Epithelial cell of proximal tubule (primary cell): ENCODE results near the gene KLRC3. TPM values are rescaled to one million over a fixed set of nuclear protein-coding genes. Genes with fewer than 3 reads are reported as not detected.
"Not testable (repeated sequence)": the region's sequence is repeated elsewhere in the genome, so short reads cannot be mapped to it uniquely, and the experiment has no call there.

ENCODE experiments used
- DNase-seq: peaks from one replicate; pipeline ENCODE4 v3.0.0-alpha.2; 2011; ENCODE audit warnings: low read depth
- H3K4me3 ChIP-seq: 2 replicates; pipeline ENCODE4 v1.5.1; 2011; ENCODE audit warnings: low read depth, mild to moderate bottlenecking, low read length
- CTCF ChIP-seq: conservative IDR thresholded peaks from 2 replicates; pipeline ENCODE4 v1.5.1; 2012; ENCODE audit warnings: low read depth, mild to moderate bottlenecking, low read length
- total RNA-seq: library from RNA; depleted of rRNA; stranded (reverse); fragments of >200 nt; gene quantifications from 2 replicates; pipeline ENCODE4 v1.2.3, GENCODE V29; 2015

The KLRC3 gene
- not detected in 2 replicates for total RNA-seq

DNA sequence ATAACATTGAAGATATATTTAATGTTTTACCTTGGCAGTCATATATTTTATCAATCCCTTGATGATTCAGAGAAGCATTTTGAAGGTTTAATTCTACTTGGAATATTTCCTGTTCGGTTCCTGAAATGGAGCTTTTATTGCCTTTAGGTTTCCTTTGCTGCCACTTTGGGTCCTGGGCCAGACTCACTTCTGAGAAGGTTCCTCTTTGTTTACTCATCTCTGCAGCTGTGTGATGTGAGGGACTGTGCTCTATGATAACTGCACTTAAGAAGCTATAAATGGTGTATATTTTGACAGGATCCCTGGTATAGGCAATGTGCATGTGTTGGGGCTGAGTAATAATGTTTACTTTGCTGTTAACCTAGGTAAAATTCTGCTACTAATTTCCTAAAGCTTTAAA, at the start of gene KLRC3:
TSS of gene KLRC3 (minus strand) at position 262 of the 400 bp plus-strand sequence. CDS start at position 217, 45 bp downstream.
- not testable (repeated sequence) for H3K4me3 ChIP-seq, DNase-seq

DNA sequence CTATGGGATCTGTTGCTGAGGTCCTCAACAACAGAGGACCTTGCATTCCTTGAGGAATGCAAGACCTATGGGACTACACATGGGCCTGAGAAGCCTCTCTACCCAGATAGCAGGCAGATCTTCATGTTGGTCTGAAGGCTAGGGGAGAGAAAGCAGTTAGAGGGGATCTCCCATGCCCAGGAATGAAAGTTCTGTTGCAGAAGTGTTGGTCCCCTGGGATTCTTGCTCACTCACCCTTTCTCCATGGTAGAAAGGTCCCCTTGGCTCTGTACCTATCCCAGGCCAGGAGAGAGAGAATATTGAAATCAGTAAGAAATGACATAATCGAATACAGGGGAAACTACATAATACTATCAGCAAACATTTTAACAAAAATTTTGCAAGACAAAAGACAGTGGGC, 49.3 kb upstream of the KLRC3 start:
- TF ChIP-seq CTCF, result no peak
- no peak overlapping the region for H3K4me3 ChIP-seq
- DNase-seq, result no peak

DNA sequence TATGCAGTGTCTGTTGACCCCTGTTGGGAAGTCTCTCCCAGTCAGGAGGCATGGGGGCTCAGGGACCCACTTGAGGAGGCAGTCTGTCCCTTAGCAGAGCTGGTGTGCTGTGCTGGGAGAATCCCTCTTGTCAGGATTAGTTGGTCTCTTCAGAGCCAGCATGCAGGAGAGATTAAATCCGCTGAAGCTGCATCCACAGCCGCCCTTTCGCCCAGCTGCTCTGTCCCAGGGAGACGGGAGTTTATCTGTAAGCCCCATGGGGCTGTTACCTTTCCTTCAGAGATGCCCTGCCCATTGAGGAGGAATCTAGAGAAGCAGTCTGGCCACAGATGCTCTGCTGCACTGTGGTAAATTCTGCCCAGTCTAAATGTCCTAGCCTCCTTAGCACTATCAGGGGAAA, 45.9 kb upstream of the KLRC3 start:
- H3K4me3 ChIP-seq, result no peak overlapping the region
- no peak for DNase-seq
- no peak for TF ChIP-seq CTCF

DNA sequence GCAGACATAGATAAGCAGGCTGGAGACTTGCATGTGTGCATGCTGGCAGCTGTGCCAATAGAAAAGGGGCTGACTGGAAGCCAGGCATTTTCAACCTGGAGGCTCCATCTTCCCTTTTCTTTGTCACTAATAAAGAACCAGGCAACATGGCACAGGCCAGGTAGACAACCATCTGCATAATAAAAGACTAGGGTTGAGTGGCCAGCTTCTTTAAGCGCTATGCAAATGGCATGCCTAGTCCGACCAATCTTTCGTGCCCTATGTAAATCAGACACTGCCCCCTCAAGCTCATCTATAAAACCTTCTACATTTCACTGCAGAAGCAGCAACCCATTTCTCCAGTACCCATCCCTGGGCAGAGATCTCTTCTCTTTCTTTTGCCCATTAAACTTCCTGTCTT, 37.4 kb upstream of the KLRC3 start:
- H3K4me3 ChIP-seq, result no peak overlapping the region
- DNase-seq, result no peak
- TF ChIP-seq CTCF, result no peak

- no peak for TF ChIP-seq CTCF
- DNase-seq, result no peak
- H3K4me3 ChIP-seq, result no peak overlapping the region
These were observed 36.5 kb upstream of the KLRC3 start for GRCh38 chr12:10456856-10457255.

GRCh38 chr12:10455766-10456165, 35.4 kb upstream of the KLRC3 start:
- no peak for DNase-seq
- no peak overlapping the region for H3K4me3 ChIP-seq
- no peak for TF ChIP-seq CTCF

GRCh38 chr12:10454531-10454930, 34.1 kb upstream of the KLRC3 start:
- TF ChIP-seq CTCF, result no peak
- H3K4me3 ChIP-seq, result no peak overlapping the region
- peak; percentile 61 for DNase-seq

DNA sequence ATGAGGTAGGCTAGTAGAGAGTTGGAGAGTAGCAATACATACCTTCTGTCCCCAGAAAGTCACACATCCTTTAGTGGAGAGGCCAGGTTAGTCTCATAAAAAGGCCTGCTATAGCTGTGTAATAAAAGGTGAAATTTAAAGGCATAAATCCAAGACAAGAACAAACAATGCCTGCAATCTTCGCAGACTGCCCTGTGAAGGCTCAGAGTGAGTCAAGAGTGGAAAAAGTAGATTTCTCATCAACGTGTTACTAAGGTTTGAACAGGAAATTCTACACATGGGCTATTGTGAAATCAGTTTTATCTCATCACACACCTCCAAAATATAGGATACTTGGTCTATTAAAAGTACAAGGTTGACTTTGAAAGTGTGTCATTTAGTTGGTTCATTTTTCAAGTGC, 32.8 kb upstream of the KLRC3 start, which contains the start of gene KLRC1:
TSS of gene KLRC1 (minus strand) at position 222 of the 400 bp plus-strand sequence. CDS start 2,221 bp downstream, outside the sequence.
- TF ChIP-seq CTCF, result no peak
- DNase-seq, result no peak
- no peak within 1 kb of the TSS for H3K4me3 ChIP-seq
